ENCODE measurements around the gene TSGA10.
A peak's percentile ranks its signal among the peaks of the same experiment; 100 is the strongest.

TSGA10 gene

GRCh38 chr2:99184811-99185210 is 30.1 kb upstream of the TSGA10 start:
- Histone ChIP-seq H3K4me3 (ENCODE audit: low read depth, low read length) (no peak overlapping the region), H3K4me1 (ENCODE audit: control insufficient read depth, insufficient read depth, low read length) (0 out of 2 replicates have a peak, but pooled peaks cover 2% of the 10 kb centered on the region), H3K27ac (ENCODE audit: extremely low read depth, low read depth, low read length) (no peak overlapping the region), H3K9me3 (ENCODE audit: control insufficient read depth, insufficient read depth, low read depth, low read length) (no peaks in the 10 kb centered on the region), H3K36me3 (ENCODE audit: control insufficient read depth in 2 of 2, insufficient read depth in 1 of 2, low read length in 2 of 2) (peaks cover 6 to 26% of the 10 kb centered on the region in 2 experiments; a peak in 2 of 3 replicates)
- ChIA-PET CTCF (interaction anchor here (1.2 kb wide), 1 partner anchor 151 kb away, joined by 4 read pairs; the partner anchor contains the start of gene TXNDC9), POLR2A (no interaction called here)
- TF ChIP-seq BCL11A (tag by site-specific recombination; IDR thresholded peaks at IDR 0.05; ENCODE audit: low read depth) (no peak), ZNF555 (tag by site-specific recombination; conservative IDR thresholded peaks at IDR 0.05) (no peak), ZNF530 (tag by site-specific recombination; IDR thresholded peaks at IDR 0.05; ENCODE audit: low read depth) (no peak), ZNF830 (tag by site-specific recombination; IDR thresholded peaks at IDR 0.05; ENCODE audit: low read depth) (no peak), ZNF184 (tag by site-specific recombination; IDR thresholded peaks at IDR 0.05) (no peak), ZNF398 (tag by site-specific recombination; IDR thresholded peaks at IDR 0.05) (no peak), PRDM6 (tag by site-specific recombination; IDR thresholded peaks at IDR 0.05) (no peak), REPIN1 (tag by site-specific recombination; IDR thresholded peaks at IDR 0.05; ENCODE audit: low read depth) (no peak), ZNF350 (tag by site-specific recombination; IDR thresholded peaks at IDR 0.05) (no peak), GLI4 (tag by site-specific recombination; IDR thresholded peaks at IDR 0.05) (no peak), KLF16 (tag by site-specific recombination; IDR thresholded peaks at IDR 0.05) (no peak), ZFHX2 (tag by site-specific recombination; conservative IDR thresholded peaks at IDR 0.05) (no peak), ZNF354C (tag by site-specific recombination; IDR thresholded peaks at IDR 0.05; ENCODE audit: borderline replicate concordance, low read depth) (no peak), ZNF221 (tag by site-specific recombination; IDR thresholded peaks at IDR 0.05; ENCODE audit: borderline replicate concordance) (no peak), ZNF426 (tag by site-specific recombination; IDR thresholded peaks at IDR 0.05) (no peak)

- H3K9me3 ChIP-seq (ENCODE audit: control insufficient read depth, insufficient read depth, low read depth, low read length), result no peaks in the 10 kb centered on the region
- H3K27ac ChIP-seq (ENCODE audit: extremely low read depth, low read depth, low read length), result no peak overlapping the region
- H3K4me1 ChIP-seq (ENCODE audit: control insufficient read depth, insufficient read depth, low read length), result 0 out of 2 replicates have a peak, but pooled peaks cover 2% of the 10 kb centered on the region
- TF ChIP-seq ZBTB6 (tag by site-specific recombination; IDR thresholded peaks at IDR 0.05) (peak; percentile 57; the same call in 1 of the 2 replicates), ZSCAN4 (tag by site-specific recombination; IDR thresholded peaks at IDR 0.05) (no peak)
- ChIA-PET POLR2A (no interaction called here), CTCF (no interaction called here)
- peaks cover 0 to 12% of the 10 kb centered on the region in 2 experiments; a peak in 2 of 3 replicates for H3K36me3 ChIP-seq (ENCODE audit: control insufficient read depth in 2 of 2, insufficient read depth in 1 of 2, low read length in 2 of 2)
- no peak overlapping the region for H3K4me3 ChIP-seq (ENCODE audit: low read depth, low read length)
Measured at GRCh38 chr2:99183025-99183424, 28.3 kb upstream of the TSGA10 start.
